Breast epithelium (tissue), 4 donors: ENCODE data around the gene MDM4. TPM values are rescaled to one million over a fixed set of nuclear protein-coding genes. Genes with fewer than 3 reads are reported as not detected.

Experiments
- DNase-seq, 2 donors: peaks; one replicate each; pipeline ENCODE4 v3.0.0-alpha.2; 2019; ENCODE audit warnings: low spot score in 2 of 2
- H3K27ac ChIP-seq, 2 donors: fragments of 200-600 bp; sonication (generic) in 1 of 2; one replicate each; pipeline ENCODE4 v1.5.1; 2016 to 2019; ENCODE audit warnings: mild to moderate bottlenecking in 1 of 2
- H3K27me3 ChIP-seq, 2 donors: fragments of 200-600 bp; sonication (generic) in 1 of 2; one replicate each; pipeline versions ENCODE4 v1.5.1 to v1.6.0; 2017 to 2019; ENCODE audit warnings: control low read depth in 1 of 2, mild to moderate bottlenecking in 1 of 2
- H3K36me3 ChIP-seq: fragments of 200-600 bp; one replicate; pipeline ENCODE4 v1.5.1; 2019
- H3K4me1 ChIP-seq, 2 donors: fragments of 200-600 bp; sonication (generic); one replicate each; pipeline ENCODE4 v1.5.1; 2016 to 2019; ENCODE audit warnings: control low read depth in 1 of 2
- H3K4me3 ChIP-seq, 3 donors: fragments of 200-600 bp; sonication (generic); 1 replicate in 2 of 3; 2 replicates in 1 of 3; pipeline ENCODE4 v1.5.1; 2016 to 2019; ENCODE audit warnings: mild to moderate bottlenecking in 3 of 3, moderate library complexity in 2 of 3
- H3K9me3 ChIP-seq, 2 donors: fragments of 200-600 bp; sonication (generic) in 1 of 2; one replicate each; pipeline ENCODE4 v1.5.1; 2016 to 2019; ENCODE audit warnings: control low read depth in 1 of 2
- CTCF ChIP-seq, 3 donors: fragments of 450-650 bp; IDR thresholded peaks; one replicate each; pipeline ENCODE4 v1.5.1; 2016 to 2017; ENCODE audit warnings: antibody characterized with exemption in 3 of 3, mild to moderate bottlenecking in 3 of 3, moderate library complexity in 3 of 3
- POLR2A ChIP-seq: fragments of 450-650 bp; IDR thresholded peaks from one replicate; pipeline ENCODE4 v1.6.1; 2016; ENCODE audit warnings: antibody characterized with exemption, mild to moderate bottlenecking, moderate library complexity
- POLR2AphosphoS5 ChIP-seq, 3 donors: sonication (generic); formaldehyde crosslinking; IDR thresholded peaks; one replicate each; pipeline ENCODE4 v1.6.1; 2017; ENCODE audit warnings: antibody characterized with exemption in 3 of 3
- intact Hi-C: fragments of 100-400 bp; cut with DNase I; formaldehyde crosslinking; loops from one replicate; pipeline ENCODE4 v1.15.1; 2023; ENCODE audit warnings: low total_unique reads
- total RNA-seq, 3 donors: library from RNA; depleted of rRNA; stranded (reverse); fragments of >200 nt; gene quantifications; one replicate each; pipeline ENCODE4 v1.1.0, GENCODE V29; 2016

Gene MDM4
- total RNA-seq, 3 donors from 2014 or later = 63.5 to 128 (median 103) TPM

GRCh38 chr1:204493145-204493983 lies 22.8 kb upstream of the MDM4 start:
- H3K36me3 ChIP-seq = no peaks in the 10 kb centered on the region
- H3K4me1 ChIP-seq = peaks cover 7 to 12% of the 10 kb centered on the region in 2 donors
- TF ChIP-seq POLR2A (no peak), POLR2AphosphoS5 (IDR thresholded peaks at IDR 0.05) (peak in 2 of 3 donors; percentile 16 to 42)
- no peaks in the 10 kb centered on the region for H3K27me3 ChIP-seq
- H3K4me3 ChIP-seq = peak overlapping the region; percentile 69 to 93 (median 80)
- H3K27ac ChIP-seq = peak overlapping the region; percentile 86 to 93
- peak in 1 of 2 donors; percentile 73 for DNase-seq
- intact Hi-C loops = loop anchor here (5.0 kb wide), 1 partner anchor 61 kb away; no protein-coding TSS in a partner anchor
- H3K9me3 ChIP-seq = no peaks in the 10 kb centered on the region

GRCh38 chr1:204493984-204494280 lies 22.3 kb upstream of the MDM4 start:
- Histone ChIP-seq H3K4me3 (peak overlapping the region; percentile 69 to 93 (median 80)), H3K9me3 (no peaks in the 10 kb centered on the region), H3K27ac (peak overlapping the region; percentile 86 to 93), H3K36me3 (no peaks in the 10 kb centered on the region), H3K27me3 (no peaks in the 10 kb centered on the region), H3K4me1 (peaks cover 7 to 12% of the 10 kb centered on the region in 2 donors)
- intact Hi-C loops = loop anchor here (5.0 kb wide), 1 partner anchor 62 kb away; no protein-coding TSS in a partner anchor
- no peak for DNase-seq
- TF ChIP-seq CTCF (IDR thresholded peaks at IDR 0.05) (no peak), POLR2A (no peak), POLR2AphosphoS5 (IDR thresholded peaks at IDR 0.05) (no peak)

- Histone ChIP-seq H3K4me1 (peaks cover 7 to 12% of the 10 kb centered on the region in 2 donors), H3K36me3 (no peaks in the 10 kb centered on the region), H3K27ac (peak within 1 kb of the TSS; percentile 86 to 93), H3K4me3 (peak within 1 kb of the TSS; percentile 69 to 93 (median 80)), H3K9me3 (no peaks in the 10 kb centered on the region), H3K27me3 (no peaks in the 10 kb centered on the region)
- intact Hi-C loops = loop anchor here (5.0 kb wide), 1 partner anchor 62 kb away; no protein-coding TSS in a partner anchor
- no peak for TF ChIP-seq POLR2A
- TF ChIP-seq POLR2AphosphoS5 (IDR thresholded peaks at IDR 0.05) = peak in 2 of 3 donors; percentile 42 to 60
- peak in 2 of 3 donors; percentile 57 to 72 for TF ChIP-seq CTCF (IDR thresholded peaks at IDR 0.05)
- peak; percentile 79 to 83 for DNase-seq
Measured at GRCh38 chr1:204494281-204495077, 21.7 kb upstream of the MDM4 start, which contains the start of gene PIK3C2B. Gene PIK3C2B, minus strand, starts transcription at chr1:204494805. Its CDS starts 25,003 bp downstream, at chr1:204469802.

GRCh38 chr1:204495078-204495753 lies 21.0 kb upstream of the MDM4 start:
- H3K4me1 ChIP-seq = peaks cover 7 to 12% of the 10 kb centered on the region in 2 donors
- H3K4me3 ChIP-seq = peak overlapping the region; percentile 69 to 93 (median 80)
- H3K27ac ChIP-seq = peak overlapping the region; percentile 86 to 93
- TF ChIP-seq CTCF (IDR thresholded peaks at IDR 0.05) = no peak
- TF ChIP-seq POLR2AphosphoS5 (IDR thresholded peaks at IDR 0.05) = no peak
- no peak for TF ChIP-seq POLR2A
- H3K27me3 ChIP-seq = no peaks in the 10 kb centered on the region
- no peaks in the 10 kb centered on the region for H3K36me3 ChIP-seq
- H3K9me3 ChIP-seq = no peaks in the 10 kb centered on the region
- DNase-seq = no peak
- intact Hi-C loops = no loop called here

- no peaks in the 10 kb centered on the region for H3K36me3 ChIP-seq
- no peak overlapping the region for H3K27ac ChIP-seq
- intact Hi-C loops = no loop called here
- no peak overlapping the region for H3K4me3 ChIP-seq
- no peak for TF ChIP-seq POLR2AphosphoS5 (IDR thresholded peaks at IDR 0.05)
- no peak for TF ChIP-seq POLR2A
- TF ChIP-seq CTCF (IDR thresholded peaks at IDR 0.05) = no peak
- DNase-seq = no peak
- H3K27me3 ChIP-seq = no peaks in the 10 kb centered on the region
- peaks cover 7 to 12% of the 10 kb centered on the region in 2 donors for H3K4me1 ChIP-seq
- no peaks in the 10 kb centered on the region for H3K9me3 ChIP-seq
Measured at GRCh38 chr1:204495777-204496176, 20.4 kb upstream of the MDM4 start.
